NCI-H69 (cell line): ENCODE measurements around the gene BEND6.
"Not testable (repeated sequence)": the region's sequence is repeated elsewhere in the genome, so short reads cannot be mapped to it uniquely, and the experiment has no call there.

ENCODE experiments used
- DNase-seq: peaks from one replicate; lab custom pipeline; 2025; lab: John Stamatoyannopoulos, UW

The BEND6 gene

GRCh38 chr6:56984361-56984760 is 29.5 kb downstream of the BEND6 start:
- DNase-seq = no peak

- DNase-seq = no peak
Observed at GRCh38 chr6:56984884-56985283, 30.0 kb downstream of the BEND6 start.

DNA sequence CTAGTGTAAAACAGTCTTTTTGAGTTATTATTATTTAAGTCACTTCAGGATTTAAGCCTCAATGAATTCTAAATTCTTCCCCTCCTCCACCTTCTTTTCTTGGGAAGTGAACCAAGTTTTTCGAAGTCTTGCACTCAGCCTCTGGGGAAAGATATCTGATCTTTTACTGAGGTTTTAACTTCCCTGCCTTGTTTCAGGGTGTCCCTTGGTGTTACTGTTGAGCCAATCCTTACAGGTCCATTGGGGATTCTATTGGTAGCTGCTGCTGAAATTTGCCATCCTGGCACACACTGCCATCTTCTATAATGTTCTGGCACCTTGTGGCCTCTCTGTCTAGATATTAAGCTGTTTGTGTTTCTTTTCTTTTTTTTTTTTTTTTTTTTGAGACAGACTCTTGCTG is 31.7 kb downstream of the BEND6 start:
- DNase-seq = no peak

DNA sequence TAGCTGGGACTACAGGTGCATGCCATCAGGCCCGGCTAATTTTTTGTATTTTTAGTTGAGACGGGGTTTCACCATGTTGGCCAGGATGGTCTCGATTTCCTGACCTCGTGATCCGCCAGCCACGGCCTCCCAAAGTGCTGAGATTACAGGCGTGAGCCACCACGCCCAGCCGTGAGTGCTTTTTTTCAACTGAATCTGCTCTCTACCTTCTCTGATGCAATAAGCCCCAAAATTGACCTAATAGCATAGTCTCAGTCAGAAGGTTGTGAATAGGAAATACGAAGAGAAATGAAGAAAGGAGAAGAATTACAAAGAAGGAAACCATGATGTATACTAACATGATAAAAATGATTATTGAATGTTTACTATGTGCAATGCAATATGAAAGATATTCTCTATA is 33.2 kb downstream of the BEND6 start:
- no peak for DNase-seq

GRCh38 chr6:56992036-56992435 is 37.1 kb downstream of the BEND6 start:
- DNase-seq = no peak

GRCh38 chr6:56992703-56993102 is 37.8 kb downstream of the BEND6 start:
- DNase-seq = no peak

DNA sequence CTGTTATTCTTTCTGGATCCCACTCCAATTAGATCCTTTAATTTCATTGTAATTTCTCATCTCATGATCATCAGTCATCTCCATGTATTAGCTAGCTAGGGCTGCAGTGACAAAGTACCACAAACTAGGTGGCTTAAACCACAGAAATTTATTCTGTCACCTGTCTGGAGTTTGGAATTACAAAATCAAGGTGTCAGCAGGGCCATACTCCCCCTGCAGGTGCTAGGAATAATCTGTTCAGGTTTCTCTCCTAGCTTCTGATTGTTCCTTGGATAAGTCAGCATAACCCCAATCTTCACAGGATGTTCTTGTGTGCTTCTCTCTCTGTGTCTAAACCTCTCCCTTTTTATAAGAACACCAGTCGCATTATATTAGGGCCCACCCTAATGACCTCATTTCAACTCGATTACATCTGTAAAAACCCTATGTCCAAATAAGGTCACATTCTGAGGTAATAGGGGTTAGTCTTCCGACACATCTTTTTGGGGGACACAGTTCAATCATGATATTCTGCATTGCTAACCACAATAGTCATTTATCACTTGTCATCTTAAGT is 40.5 kb downstream of the BEND6 start:
- peak; percentile 20 for DNase-seq

DNA sequence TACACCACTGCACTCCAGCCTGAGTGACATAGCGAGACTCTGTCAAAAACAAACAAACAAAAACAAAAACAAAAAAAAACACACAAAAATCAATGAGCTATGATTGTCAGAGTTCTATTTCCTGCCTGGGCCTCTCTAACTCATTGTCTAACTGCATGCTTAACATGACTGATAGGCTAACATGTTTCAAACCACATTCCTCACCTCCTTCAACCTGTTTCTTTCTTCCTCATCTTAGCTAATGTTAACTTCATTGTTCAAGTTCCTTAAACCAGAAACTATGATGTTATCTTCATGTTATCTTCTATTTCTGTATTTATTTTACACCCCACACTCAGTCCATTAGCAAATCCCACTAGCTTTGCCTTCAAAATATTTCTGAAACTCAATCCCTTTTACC is 41.5 kb downstream of the BEND6 start:
- DNase-seq = no peak

GRCh38 chr6:56999049-56999448 is 44.1 kb downstream of the BEND6 start:
- DNase-seq = no peak

DNA sequence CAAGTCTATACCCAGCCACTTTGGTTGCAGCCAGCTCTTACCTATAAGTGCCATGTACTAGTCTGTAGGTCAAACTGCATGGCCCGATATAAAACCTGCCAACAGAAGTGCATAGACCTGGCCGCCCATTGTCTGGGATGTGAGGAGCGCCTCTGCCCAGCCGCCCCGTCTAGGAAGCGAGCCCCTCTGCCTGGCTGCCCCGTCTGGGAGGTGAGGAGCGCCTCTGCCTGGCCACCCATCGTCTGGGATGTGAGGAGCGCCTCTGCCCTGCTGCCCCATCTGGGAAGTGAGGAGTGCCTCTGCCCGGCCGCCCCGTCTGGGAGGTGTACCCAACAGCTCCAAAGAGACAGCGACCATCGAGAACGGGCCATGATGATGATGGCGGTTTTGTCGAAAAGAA is 44.8 kb downstream of the BEND6 start:
- DNase-seq = not testable (repeated sequence)

GRCh38 chr6:57002197-57002596 is 47.3 kb downstream of the BEND6 start:
- no peak for DNase-seq

- no peak for DNase-seq
Observed at GRCh38 chr6:57004292-57004691, 49.4 kb downstream of the BEND6 start.

- no peak for DNase-seq
Observed at GRCh38 chr6:57006101-57006500, 51.2 kb downstream of the BEND6 start.

DNA sequence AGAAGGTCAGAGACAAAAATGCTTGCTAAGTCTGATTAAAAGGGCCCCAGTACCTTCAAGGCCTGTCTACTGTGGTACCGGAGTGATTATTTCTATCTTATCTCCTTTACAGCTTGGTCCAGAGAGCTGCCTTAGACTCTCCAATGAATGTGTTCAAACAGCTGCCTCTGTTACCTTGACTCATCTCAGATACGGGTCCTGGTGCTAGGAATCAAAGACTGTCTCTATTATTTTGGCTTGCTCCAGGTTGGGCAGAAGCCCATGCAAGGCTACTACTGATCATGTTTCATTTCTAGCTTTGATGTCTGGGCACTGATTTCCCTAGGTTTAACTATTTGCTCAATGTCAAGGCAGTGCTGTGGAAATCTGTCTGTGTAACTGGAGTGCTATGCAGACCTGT is 53.2 kb downstream of the BEND6 start:
- not testable (repeated sequence) for DNase-seq

DNA sequence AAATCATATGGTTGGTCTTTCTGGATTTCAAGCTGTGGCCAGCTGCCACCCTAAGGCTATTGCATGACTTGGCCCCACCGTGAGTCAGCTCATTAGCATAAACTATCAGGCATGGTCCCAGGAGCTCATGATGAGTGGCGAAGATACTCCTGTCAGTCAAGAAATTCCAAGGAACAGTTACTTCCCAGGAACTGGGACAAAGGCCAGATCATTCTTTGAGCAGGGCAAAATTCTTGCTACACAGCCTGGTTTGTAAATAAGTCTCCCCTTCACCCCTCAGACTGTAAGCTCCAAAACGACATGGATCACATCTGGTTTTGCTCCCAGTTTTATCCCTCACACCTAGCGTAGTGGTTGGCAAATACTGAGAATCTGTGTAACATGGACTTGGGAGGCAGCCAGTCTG is 58.6 kb downstream of the BEND6 start:
- peak; percentile 32 for DNase-seq

DNA sequence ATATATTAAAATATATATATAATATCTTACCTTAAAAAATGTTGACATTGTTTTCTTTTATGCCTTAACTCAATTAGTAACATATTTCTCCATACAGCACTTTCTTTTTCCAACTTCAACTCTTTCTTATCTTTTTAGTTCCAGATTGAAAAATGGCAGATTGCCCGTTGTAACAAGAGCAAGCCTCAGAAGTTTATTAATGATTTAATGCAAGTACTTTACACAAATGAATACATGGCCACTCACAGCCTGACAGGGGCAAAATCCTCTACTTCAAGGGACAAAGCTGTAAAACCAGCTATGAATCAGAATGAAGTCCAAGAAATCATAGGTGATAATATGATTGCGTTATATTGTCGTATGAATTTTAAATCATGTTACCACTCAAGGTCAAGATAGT is 62.2 kb downstream of the BEND6 start:
- no peak for DNase-seq

DNA sequence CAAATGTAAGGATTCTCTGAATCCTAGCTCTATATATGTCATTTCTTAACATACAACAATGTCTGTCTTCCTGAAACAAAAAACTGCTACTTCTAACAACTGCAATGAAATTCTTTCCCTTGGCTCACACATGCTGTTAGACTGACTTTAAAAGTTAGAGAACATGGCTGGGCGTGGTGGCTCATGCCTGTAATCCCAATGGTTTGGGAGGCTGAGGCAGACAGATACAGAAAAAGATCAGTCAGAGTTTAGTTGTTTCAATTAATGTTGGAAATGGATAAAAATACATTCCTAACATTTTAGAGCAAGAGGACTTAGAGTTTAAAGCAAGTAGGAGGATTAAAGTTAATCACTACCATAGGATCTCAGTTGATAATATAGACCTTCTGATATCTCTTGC is 62.9 kb downstream of the BEND6 start:
- no peak for DNase-seq

DNA sequence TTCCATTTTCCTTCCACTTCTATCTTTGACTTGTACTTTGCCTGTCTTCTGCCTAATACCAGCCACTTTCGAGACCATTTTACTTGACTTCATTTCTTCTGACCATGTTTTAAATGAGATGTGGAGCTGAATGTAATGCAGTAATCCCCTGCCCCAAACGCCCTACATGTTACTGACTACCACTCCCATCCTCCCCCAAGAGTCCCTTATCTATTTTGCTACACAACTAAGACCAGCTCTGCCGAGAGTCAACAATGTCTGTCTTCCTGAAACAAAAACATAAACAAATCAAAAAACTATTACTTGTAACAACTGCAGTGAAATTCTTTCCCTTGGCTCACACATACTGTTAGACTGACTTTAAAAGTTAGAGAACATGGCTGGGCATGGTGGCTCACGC is 64.5 kb downstream of the BEND6 start:
- no peak for DNase-seq

DNA sequence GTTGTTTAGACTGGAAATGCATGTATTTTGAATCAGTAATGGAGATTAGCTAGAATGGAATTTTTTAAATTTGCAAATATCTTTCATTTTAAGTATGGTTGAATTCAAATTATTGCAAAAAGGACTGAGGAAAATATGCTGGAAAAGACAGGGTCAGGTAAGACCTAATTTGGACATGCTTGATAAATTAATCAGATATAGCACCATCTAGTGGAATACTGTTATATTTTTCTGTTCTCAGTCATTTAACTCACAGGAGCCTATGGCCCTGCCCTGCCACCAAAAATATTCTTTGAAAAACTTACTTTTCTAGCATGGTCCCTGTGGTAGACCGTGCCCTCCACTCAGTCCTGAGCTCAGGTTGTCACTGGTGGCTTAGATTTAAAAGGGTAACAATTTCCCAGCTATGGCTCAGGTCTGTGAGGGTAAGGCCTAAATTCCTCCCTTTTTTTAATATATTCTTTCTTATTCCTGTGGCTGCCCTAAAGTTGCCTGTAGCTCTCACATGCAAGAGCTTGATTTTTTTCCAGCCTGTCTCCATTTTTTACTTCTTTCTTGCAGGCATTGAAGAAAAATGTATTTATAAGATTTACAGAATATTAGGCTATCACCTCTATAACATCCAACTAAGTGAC is 66.3 kb downstream of the BEND6 start:
- DNase-seq = peak; percentile 71

DNA sequence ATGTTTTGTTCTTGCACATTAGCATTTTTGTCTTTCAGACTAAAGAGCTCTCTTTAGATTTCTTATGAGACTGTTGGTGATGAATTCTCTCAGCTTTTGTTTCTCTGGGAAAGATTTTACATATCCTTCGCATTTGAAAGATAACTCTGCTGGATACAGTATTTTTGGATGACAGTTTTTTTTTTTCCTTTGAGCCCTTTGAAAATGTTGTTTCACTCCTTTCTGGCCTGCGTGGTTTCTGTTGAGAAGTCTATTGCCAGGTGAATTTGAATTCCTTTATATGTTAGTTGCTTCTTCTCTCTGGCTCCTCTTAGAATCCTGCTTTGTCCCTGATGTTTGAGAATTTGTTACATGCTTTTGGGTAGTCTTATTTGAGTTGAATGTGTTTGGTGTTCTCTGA is 69.4 kb downstream of the BEND6 start:
- no peak for DNase-seq

DNA sequence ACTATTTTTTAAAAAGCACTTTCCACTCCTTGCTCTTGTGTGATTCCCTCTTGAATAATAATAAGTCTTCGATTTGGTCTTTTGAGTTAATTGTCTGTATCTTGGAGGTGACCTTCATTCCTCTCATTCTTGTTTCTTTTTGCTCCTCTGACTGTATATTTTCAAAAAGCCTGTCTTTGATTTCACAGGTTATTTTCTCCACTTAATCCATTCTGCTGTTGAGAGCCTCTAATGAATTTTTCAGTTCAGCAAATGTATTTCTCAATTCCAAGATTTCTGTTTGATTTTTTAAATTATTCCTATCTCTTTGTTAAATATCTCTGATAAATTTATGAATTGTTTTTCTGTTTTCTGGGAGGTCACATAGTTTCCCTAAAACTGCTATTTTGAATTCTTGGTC is 69.9 kb downstream of the BEND6 start:
- no peak for DNase-seq

GRCh38 chr6:57026001-57026400 is 71.1 kb downstream of the BEND6 start:
- DNase-seq = no peak

DNA sequence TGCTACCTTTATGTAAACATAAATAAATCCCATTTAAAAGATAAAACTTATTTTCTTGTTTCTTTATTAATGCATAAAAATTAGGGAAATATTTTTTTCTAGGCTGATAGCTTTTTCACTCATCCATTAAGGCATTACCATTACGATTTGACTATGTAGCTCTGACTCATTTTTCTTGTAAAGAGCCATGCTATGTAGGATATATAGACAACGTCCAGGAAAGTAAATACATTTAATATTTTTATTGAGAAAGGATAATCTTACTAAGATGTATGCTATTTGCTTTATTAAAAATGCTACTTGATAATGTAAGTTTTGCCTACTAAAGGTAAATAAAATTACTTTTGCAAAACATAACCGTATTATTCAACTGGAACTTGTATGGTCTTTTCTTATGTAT is 72.4 kb downstream of the BEND6 start:
- no peak for DNase-seq

DNA sequence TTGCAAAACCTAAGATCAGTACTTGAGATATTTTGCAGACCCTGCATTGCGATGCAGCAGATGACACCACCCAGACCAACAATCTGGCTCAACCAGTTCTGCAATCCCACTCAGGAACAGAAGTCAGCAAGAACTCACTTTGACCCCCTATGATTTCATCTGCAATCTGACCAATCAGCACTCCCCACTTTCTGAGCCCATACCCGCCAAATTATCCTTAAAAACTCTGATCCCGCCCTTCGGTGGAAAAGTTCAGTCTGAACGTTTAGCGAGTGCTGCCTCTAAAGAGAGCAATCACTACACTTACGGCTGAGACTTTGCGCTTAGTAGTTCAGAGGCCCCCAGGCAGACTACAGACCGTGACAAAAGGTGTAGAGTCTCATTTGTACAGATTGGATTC is 74.3 kb downstream of the BEND6 start:
- no peak for DNase-seq
